HEK293 (cell line): ENCODE results near the gene PRPF8.
A peak's percentile ranks its signal among the peaks of the same experiment; 100 is the strongest.

Experiments used
- CTCF ChIA-PET: fragments of 350-600 bp; formaldehyde crosslinking; extraction: SDS; loops from one replicate; lab custom pipeline; 2021; ENCODE audit warnings: antibody characterized with exemption; lab: Yijun Ruan, JAX
- POLR2A ChIA-PET: fragments of 300-600 bp; formaldehyde crosslinking; extraction: SDS; loops from one replicate; lab custom pipeline; 2020; ENCODE audit warnings: antibody characterized with exemption, inconsistent platforms; lab: Yijun Ruan, JAX
- H3K27ac ChIP-seq: fragments of 200-500 bp; sonication (Bioruptor generic); 2 replicates; pipeline ENCODE4 v1.5.1; 2014; ENCODE audit warnings: low read depth, low read length, control low read depth, inconsistent platforms; ENCODE audit errors: extremely low read depth
- H3K36me3 ChIP-seq, 2 experiments: fragments of 200-500 bp in 1 of 2; sonication (Bioruptor generic) in 1 of 2; 1 replicate in 1 of 2; 2 replicates in 1 of 2; pipeline ENCODE4 v1.5.1; 2014 to 2017; ENCODE audit warnings: inconsistent platforms in 2 of 2, low read length in 2 of 2; ENCODE audit not compliant: control insufficient read depth in 2 of 2, insufficient read depth in 1 of 2
- H3K4me1 ChIP-seq: fragments of 200-500 bp; sonication (Bioruptor generic); 2 replicates; pipeline ENCODE4 v1.5.1; 2014; ENCODE audit warnings: mild to moderate bottlenecking, low read length, inconsistent platforms; ENCODE audit not compliant: control insufficient read depth, insufficient read depth
- H3K4me3 ChIP-seq: 2 replicates; pipeline ENCODE4 v1.5.1; 2011; ENCODE audit warnings: low read depth, mild to moderate bottlenecking, control low read depth, low read length, moderate library complexity
- H3K9me3 ChIP-seq: fragments of 200-500 bp; sonication (Bioruptor generic); 2 replicates; pipeline ENCODE4 v1.5.1; 2014; ENCODE audit warnings: low read depth, low read length, inconsistent platforms; ENCODE audit not compliant: control insufficient read depth, insufficient read depth
- BCL11A ChIP-seq: fragments of 450-650 bp; formaldehyde crosslinking; IDR thresholded peaks from 2 replicates; pipeline ENCODE4 v1.5.1; 2016; ENCODE audit warnings: low read depth, missing biosample characterization, missing genetic modification characterization
- BCL11B ChIP-seq: fragments of 450-650 bp; formaldehyde crosslinking; IDR thresholded peaks from 2 replicates; pipeline ENCODE4 v1.5.1; 2016; ENCODE audit warnings: low read depth, missing biosample characterization, missing genetic modification characterization
- EGR2 ChIP-seq: fragments of 450-650 bp; formaldehyde crosslinking; IDR thresholded peaks from 2 replicates; pipeline ENCODE4 v1.5.1; 2016; ENCODE audit warnings: low read depth, missing biosample characterization, missing genetic modification characterization
- GLIS1 ChIP-seq: fragments of 450-650 bp; formaldehyde crosslinking; IDR thresholded peaks from 2 replicates; pipeline ENCODE4 v1.5.1; 2016; ENCODE audit warnings: missing biosample characterization, missing genetic modification characterization
- SP2 ChIP-seq: fragments of 450-650 bp; formaldehyde crosslinking; IDR thresholded peaks from 2 replicates; pipeline ENCODE4 v1.5.1; 2016; ENCODE audit warnings: missing biosample characterization, missing genetic modification characterization
- ZBTB44 ChIP-seq: fragments of 450-650 bp; IDR thresholded peaks from 2 replicates; pipeline ENCODE4 v1.5.1; 2018; ENCODE audit warnings: missing biosample characterization, mild to moderate bottlenecking, missing genetic modification characterization
- ZFHX2 ChIP-seq: fragments of 450-650 bp; formaldehyde crosslinking; conservative IDR thresholded peaks from 2 replicates; pipeline ENCODE4 v1.5.1; 2016; ENCODE audit warnings: missing biosample characterization, missing genetic modification characterization
- ZFP41 ChIP-seq: fragments of 450-650 bp; formaldehyde crosslinking; IDR thresholded peaks from 2 replicates; pipeline ENCODE4 v1.5.1; 2016; ENCODE audit warnings: missing biosample characterization, missing genetic modification characterization, borderline replicate concordance
- ZNF426 ChIP-seq: fragments of 450-650 bp; formaldehyde crosslinking; IDR thresholded peaks from 2 replicates; pipeline ENCODE4 v1.5.1; 2017; ENCODE audit warnings: missing biosample characterization, missing genetic modification characterization, mild to moderate bottlenecking, inconsistent platforms, moderate library complexity
- ZNF433 ChIP-seq: fragments of 450-650 bp; formaldehyde crosslinking; IDR thresholded peaks from 2 replicates; pipeline ENCODE4 v1.5.1; 2016; ENCODE audit warnings: missing biosample characterization, missing genetic modification characterization, low read depth
- ZNF449 ChIP-seq: fragments of 450-650 bp; formaldehyde crosslinking; IDR thresholded peaks from 2 replicates; pipeline ENCODE4 v1.5.1; 2017; ENCODE audit warnings: missing biosample characterization, mild to moderate bottlenecking, missing genetic modification characterization, moderate library complexity
- ZNF544 ChIP-seq: fragments of 450-650 bp; formaldehyde crosslinking; IDR thresholded peaks from 2 replicates; pipeline ENCODE4 v1.5.0; 2017; ENCODE audit warnings: missing biosample characterization, missing genetic modification characterization
- ZNF561 ChIP-seq: fragments of 450-650 bp; IDR thresholded peaks from 2 replicates; pipeline ENCODE4 v1.5.1; 2018; ENCODE audit warnings: missing biosample characterization, missing genetic modification characterization, borderline replicate concordance
- ZNF624 ChIP-seq: fragments of 450-650 bp; formaldehyde crosslinking; IDR thresholded peaks from 2 replicates; pipeline ENCODE4 v1.5.1; 2017; ENCODE audit warnings: missing biosample characterization, missing genetic modification characterization
- ZNF677 ChIP-seq: fragments of 450-650 bp; IDR thresholded peaks from 2 replicates; pipeline ENCODE4 v1.5.0; 2018; ENCODE audit warnings: missing biosample characterization, mild to moderate bottlenecking, missing genetic modification characterization, moderate library complexity
- ZNF701 ChIP-seq: fragments of 450-650 bp; formaldehyde crosslinking; IDR thresholded peaks from 2 replicates; pipeline ENCODE4 v1.5.1; 2016; ENCODE audit warnings: missing biosample characterization, missing genetic modification characterization
- TF ChIP-seq, protein P1 (sequence below): fragments of 450-650 bp; IDR thresholded peaks from 2 replicates; pipeline ENCODE4 v1.5.1; 2018; ENCODE audit warnings: missing biosample characterization, missing genetic modification characterization
- TF ChIP-seq, protein P2 (sequence below): fragments of 450-650 bp; formaldehyde crosslinking; IDR thresholded peaks from 2 replicates; pipeline ENCODE4 v1.5.1; 2016; ENCODE audit warnings: missing biosample characterization, missing genetic modification characterization

PRPF8 gene

GRCh38 chr17:1646199-1646875 lies 38.3 kb downstream of the PRPF8 start:
- Histone ChIP-seq H3K4me3 (no peak overlapping the region), H3K9me3 (no peaks in the 10 kb centered on the region), H3K27ac (no peak overlapping the region), H3K4me1 (peaks cover 10% of the 10 kb centered on the region), H3K36me3 (peaks cover 4 to 14% of the 10 kb centered on the region in 2 experiments; a peak in 2 of 3 replicates)
- POLR2A ChIA-PET = interaction anchor here (0.6 kb wide), 1 partner anchor 11 kb away, joined by 4 read pairs; no protein-coding TSS in a partner anchor
- CTCF ChIA-PET = interaction anchor here (0.7 to 6.1 kb wide), 6 partner anchors 9 to 97 kb away, joined by 5 to 69 read pairs (median 7); partner anchors contain the start of gene SLC43A2
- TF ChIP-seq ZNF449 (tag by site-specific recombination) (no peak), ZNF426 (no peak), ZNF561 (no peak), ZNF677 (no peak), ZBTB44 (tag by site-specific recombination) (no peak), ZNF433 (tag by site-specific recombination) (no peak), ZNF701 (tag by site-specific recombination) (no peak), ZNF544 (tag by site-specific recombination) (no peak), ZNF624 (tag by site-specific recombination) (no peak)
- TF ChIP-seq, protein P1, sequence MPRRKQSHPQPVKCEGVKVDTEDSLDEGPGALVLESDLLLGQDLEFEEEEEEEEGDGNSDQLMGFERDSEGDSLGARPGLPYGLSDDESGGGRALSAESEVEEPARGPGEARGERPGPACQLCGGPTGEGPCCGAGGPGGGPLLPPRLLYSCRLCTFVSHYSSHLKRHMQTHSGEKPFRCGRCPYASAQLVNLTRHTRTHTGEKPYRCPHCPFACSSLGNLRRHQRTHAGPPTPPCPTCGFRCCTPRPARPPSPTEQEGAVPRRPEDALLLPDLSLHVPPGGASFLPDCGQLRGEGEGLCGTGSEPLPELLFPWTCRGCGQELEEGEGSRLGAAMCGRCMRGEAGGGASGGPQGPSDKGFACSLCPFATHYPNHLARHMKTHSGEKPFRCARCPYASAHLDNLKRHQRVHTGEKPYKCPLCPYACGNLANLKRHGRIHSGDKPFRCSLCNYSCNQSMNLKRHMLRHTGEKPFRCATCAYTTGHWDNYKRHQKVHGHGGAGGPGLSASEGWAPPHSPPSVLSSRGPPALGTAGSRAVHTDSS = no peak

GRCh38 chr17:1645207-1646171 lies 39.2 kb downstream of the PRPF8 start, which contains the start of gene SCARF1:
TSS of gene SCARF1 (minus strand) at chr17:1645732. CDS start at chr17:1645697, 35 bp downstream.
- POLR2A ChIA-PET = interaction anchor here (0.6 kb wide), 1 partner anchor 12 kb away, joined by 4 read pairs; no protein-coding TSS in a partner anchor
- H3K4me3 ChIP-seq = no peak within 1 kb of the TSS
- peaks cover 0 to 5% of the 10 kb centered on the region in 2 experiments; a peak in 1 of 3 replicates for H3K36me3 ChIP-seq
- TF ChIP-seq BCL11B (tag by site-specific recombination) (0 out of 2 replicates have a peak, but pooled peaks have one; percentile 26), ZFP41 (tag by site-specific recombination) (no peak), ZFHX2 (tag by site-specific recombination) (peak; percentile 30; the same call in 1 of the 2 replicates), EGR2 (peak; percentile 48), GLIS1 (peak; percentile 40; the same call in 1 of the 2 replicates), BCL11A (no peak), SP2 (tag by site-specific recombination) (peak; percentile 37)
- TF ChIP-seq, protein P2, sequence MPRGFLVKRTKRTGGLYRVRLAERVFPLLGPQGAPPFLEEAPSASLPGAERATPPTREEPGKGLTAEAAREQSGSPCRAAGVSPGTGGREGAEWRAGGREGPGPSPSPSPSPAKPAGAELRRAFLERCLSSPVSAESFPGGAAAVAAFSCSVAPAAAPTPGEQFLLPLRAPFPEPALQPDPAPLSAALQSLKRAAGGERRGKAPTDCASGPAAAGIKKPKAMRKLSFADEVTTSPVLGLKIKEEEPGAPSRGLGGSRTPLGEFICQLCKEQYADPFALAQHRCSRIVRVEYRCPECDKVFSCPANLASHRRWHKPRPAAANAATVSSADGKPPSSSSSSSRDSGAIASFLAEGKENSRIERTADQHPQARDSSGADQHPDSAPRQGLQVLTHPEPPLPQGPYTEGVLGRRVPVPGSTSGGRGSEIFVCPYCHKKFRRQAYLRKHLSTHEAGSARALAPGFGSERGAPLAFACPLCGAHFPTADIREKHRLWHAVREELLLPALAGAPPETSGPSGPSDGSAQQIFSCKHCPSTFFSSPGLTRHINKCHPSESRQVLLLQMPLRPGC (tag by site-specific recombination) = no peak
- H3K4me1 ChIP-seq = peaks cover 10% of the 10 kb centered on the region
- CTCF ChIA-PET = interaction anchor here (0.6 to 6.1 kb wide), 8 partner anchors 16 to 929 kb away, joined by 3 to 69 read pairs (median 5); partner anchors contain the start of gene SLC43A2
- no peak within 1 kb of the TSS for H3K27ac ChIP-seq
- H3K9me3 ChIP-seq = no peaks in the 10 kb centered on the region
